Ramos (cell line): ENCODE measurements around the gene C4B.
"Not testable (repeated sequence)": the region's sequence is repeated elsewhere in the genome, so short reads cannot be mapped to it uniquely, and the experiment has no call there.

Experiments
- in situ Hi-C: fragments of 300-500 bp; cut with MboI; formaldehyde crosslinking; loops from one replicate; pipeline ENCODE4 v1.14.3; 2022; ENCODE audit warnings: low sequenced_read_pairs; ENCODE audit not compliant: unreplicated experiment

The C4B gene

GRCh38 chr6:32014547-32014946, at the start of gene C4B:
Gene C4B (plus strand): TSS chr6:32014795. CDS start chr6:32014846, 51 bp downstream.
- in situ Hi-C loops: not testable (repeated sequence)

DNA sequence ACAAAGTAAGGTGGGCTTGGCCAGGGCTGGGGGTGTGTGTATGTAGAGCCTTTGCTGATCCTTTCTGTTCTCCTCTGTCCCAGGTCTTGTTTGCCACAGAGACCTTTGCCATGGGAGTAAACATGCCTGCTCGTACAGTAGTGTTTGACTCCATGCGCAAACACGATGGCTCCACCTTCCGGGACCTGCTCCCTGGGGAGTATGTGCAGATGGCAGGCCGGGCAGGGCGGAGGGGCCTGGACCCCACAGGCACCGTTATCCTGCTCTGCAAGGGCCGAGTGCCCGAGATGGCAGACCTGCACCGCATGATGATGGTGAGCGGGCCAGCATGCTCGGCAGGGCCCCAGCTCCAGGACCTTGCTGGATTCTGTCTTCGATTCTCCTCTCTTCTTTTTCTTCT, 48.9 kb upstream of the C4B start:
- in situ Hi-C loops: no loop called here

GRCh38 chr6:31966506-31966905, 48.1 kb upstream of the C4B start:
- in situ Hi-C loops: no loop called here

GRCh38 chr6:31966997-31967925, 47.3 kb upstream of the C4B start:
- in situ Hi-C loops: no loop called here

- in situ Hi-C loops: no loop called here
These were observed 46.7 kb upstream of the C4B start for GRCh38 chr6:31967926-31968320.

GRCh38 chr6:31968326-31968725, 46.3 kb upstream of the C4B start:
- in situ Hi-C loops: no loop called here

GRCh38 chr6:31968791-31969711, 45.5 kb upstream of the C4B start:
- in situ Hi-C loops: no loop called here

DNA sequence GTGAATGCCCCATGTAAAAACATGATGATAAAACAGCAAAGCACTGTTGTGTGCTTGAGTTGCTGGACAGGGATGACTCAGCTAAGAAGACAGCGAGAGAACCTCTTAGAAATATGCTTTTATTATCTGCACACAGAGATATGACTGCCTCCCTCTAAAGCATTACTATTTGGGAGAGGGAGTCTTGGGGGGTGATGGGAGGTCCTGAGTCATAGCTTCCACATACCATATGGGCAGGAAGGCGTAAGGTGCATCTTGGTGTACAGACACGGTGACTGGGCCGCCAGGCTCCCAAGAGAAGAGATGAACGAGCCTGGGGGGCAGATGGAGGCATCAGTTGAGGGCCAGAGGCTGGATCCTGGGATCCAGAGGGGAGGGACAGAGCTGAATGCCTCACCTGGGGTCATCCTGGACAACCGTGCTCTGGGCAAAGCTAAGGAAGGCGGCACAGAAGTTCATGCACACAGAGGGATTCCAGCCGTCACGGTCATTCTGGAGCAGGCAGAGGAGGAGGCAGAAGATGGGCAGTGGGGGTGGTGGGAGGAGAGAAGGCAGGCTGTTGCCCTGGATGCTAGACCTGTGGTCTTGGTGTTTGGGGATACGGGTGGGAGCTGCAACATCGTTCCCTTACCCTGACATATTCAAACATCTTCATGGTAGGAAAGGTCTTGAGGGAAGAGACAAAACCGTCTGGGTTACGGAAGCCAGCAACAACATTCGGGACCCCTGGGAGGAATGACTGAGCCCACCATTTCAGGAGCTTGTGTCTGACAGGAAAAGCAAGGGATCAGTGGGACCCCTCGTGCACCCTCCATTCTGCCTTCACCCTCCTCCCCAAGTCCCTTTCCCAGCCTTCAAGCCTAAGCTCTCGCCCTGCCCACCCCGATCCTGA, 44.6 kb upstream of the C4B start:
- in situ Hi-C loops: no loop called here

GRCh38 chr6:31970604-31971271, 43.9 kb upstream of the C4B start:
- in situ Hi-C loops: no loop called here

DNA sequence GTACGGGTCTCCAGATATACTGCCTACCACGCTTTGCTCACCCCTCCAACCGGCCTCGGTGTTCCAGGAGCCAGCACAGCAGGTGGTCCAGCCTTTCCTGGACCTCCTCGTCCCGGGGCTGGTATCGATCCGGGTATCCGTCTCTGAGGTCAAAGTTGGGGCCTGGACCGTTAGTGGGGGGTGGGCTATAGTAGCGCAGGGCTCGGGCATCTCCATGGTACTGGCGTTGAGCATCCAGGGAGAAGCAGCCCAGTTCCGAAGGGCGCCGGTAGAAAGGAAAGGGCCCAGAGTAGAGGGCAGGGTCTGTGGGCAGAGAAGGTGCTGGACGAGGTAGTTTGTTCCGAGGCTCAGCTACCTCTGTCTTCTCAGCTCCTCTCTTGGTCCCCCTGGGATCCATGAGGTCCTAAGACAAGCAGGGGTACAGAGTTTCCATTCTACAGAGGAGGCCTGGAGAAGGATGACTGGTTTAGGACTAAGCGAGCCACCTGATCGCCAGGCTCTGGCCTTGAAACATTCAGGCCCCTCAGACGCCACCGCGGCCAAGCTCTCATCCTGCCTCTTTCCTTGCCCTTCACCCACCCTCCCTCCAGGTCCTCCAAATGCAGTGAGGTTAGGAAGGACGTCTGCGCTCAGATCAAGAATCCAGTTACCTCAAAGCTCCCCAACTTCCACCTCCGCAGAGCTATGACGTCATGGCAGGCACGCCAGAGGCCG, 43.2 kb upstream of the C4B start:
- in situ Hi-C loops: no loop called here

GRCh38 chr6:31971993-31972708, 42.4 kb upstream of the C4B start, which contains the start of gene DXO:
Gene DXO (minus strand): TSS chr6:31972138. CDS start chr6:31971675, 463 bp downstream.
- in situ Hi-C loops: no loop called here

DNA sequence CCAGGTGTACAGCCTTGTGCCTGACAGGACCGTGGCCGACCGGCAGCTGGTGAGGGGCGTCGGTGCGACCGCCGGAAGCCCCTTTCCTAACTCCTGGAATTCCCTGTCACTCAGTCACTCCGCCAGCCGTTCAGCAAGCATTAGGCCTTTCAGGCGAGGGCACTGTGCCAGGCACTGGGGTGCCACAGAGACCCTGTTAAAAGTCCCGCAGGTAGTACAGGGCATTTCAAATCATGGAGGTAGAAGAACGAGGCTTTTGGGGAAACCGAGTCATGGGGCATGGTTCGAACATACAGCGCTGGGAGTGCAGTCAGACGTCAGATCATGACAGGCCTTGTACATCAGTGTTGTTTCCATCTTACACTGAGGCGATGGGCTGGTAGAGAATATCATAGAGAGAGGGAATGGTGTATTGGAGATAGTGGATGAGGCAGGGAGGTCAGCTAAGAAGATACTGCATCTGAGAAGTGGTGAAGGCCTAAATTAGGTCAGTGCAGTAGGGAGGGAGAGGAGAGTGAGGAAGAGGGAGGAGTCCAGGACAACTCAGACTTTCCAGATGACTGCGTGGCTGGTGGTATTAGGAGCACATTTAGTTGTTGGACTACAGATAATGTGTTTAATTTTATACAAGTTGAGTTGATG, 41.8 kb upstream of the C4B start:
- in situ Hi-C loops: no loop called here

- in situ Hi-C loops: not testable (repeated sequence)
These were observed 38.5 kb upstream of the C4B start for GRCh38 chr6:31976065-31976464.

DNA sequence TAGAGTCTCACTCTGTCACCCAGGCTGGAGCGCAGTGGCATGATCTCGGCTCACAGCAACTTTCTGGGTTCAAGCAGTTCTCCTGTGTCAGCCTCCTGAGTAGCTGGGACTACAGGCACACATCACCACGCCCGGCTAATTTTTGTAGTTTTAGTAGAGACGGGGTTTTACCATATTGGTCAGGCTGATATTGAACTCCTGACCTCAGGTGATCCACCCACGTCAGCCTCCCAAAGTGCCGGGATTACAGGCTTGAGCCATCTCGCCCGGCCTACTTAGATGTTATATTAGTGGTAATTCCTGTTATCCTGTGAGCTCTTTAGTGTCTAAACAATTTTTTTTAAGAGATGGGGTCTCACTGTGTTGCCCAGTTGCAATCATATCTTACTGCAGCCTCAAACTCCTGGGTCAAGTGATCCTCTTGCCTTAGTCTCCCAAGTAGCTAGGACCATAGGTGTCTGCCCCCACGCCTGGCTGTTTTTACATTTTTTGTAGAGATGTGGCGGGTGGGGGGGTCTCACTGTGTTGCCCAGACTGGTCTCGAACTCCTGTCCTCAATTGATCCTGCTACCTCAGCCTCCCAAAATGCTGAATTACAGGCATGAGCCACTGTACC, 36.7 kb upstream of the C4B start:
- in situ Hi-C loops: no loop called here

DNA sequence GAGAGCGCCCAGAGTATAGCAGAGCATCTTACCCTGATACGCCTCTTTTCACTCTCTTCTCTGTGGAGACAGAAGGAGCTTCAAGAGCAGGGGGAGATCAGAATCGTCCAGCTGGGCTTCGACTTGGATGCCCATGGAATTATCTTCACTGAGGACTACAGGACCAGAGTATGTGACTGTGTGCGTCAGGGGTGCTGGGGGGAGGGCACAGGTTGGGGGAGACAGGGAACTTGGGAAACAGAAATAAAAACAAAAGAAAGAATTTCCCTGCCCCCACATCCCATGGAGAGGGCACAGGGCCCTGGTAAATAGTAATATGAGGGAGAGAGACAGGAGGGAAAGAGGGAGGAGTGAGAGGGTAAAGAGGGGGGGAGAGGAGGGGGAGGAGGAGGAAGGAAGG, 35.8 kb upstream of the C4B start:
- in situ Hi-C loops: no loop called here

- in situ Hi-C loops: no loop called here
These were observed 35.2 kb upstream of the C4B start for GRCh38 chr6:31979238-31979898.
